Measurements from ENCODE around the gene GTPBP6. TPM values are rescaled to one million over a fixed set of nuclear protein-coding genes. Genes with fewer than 3 reads are reported as not detected.

GTPBP6 gene
- total RNA-seq, 1 donor from 2014 or later, result 30.8 TPM

GRCh38 chrX:345020-345925 is 26.7 kb upstream of the GTPBP6 start:
- Histone ChIP-seq H3K9ac (ENCODE audit: low read depth in 1 of 3, low read length in 3 of 3) (no peak overlapping the region), H3K27ac (ENCODE audit: low read depth, low read length) (no peak overlapping the region)

GRCh38 chrX:344371-344901 is 25.8 kb upstream of the GTPBP6 start:
- Histone ChIP-seq H3K27me3 (ENCODE audit: control insufficient read depth in 3 of 3, insufficient read depth in 3 of 3, low read length in 3 of 3) (no peaks in the 10 kb centered on the region), H3K9me3 (ENCODE audit: control insufficient read depth in 3 of 3, low read length in 3 of 3) (no peaks in the 10 kb centered on the region), H3K36me3 (ENCODE audit: control insufficient read depth in 3 of 3, insufficient read depth in 3 of 3, low read length in 3 of 3) (peaks cover 11 to 26% (median 14%) of the 10 kb centered on the region in 3 donors), H3K9ac (ENCODE audit: low read depth in 1 of 3, low read length in 3 of 3) (no peak overlapping the region), H3K4me1 (ENCODE audit: control insufficient read depth in 3 of 3, insufficient read depth in 3 of 3, low read length in 3 of 3) (peaks cover 0 to 4% (median 3%) of the 10 kb centered on the region in 3 donors), H3K4me3 (ENCODE audit: low read length in 3 of 3) (no peak overlapping the region), H3K27ac (ENCODE audit: low read depth, low read length) (no peak overlapping the region)

More at GRCh38 chrX:345020-345925, 26.7 kb upstream of the GTPBP6 start:
- peaks cover 11 to 26% (median 14%) of the 10 kb centered on the region in 3 donors for H3K36me3 ChIP-seq (ENCODE audit: control insufficient read depth in 3 of 3, insufficient read depth in 3 of 3, low read length in 3 of 3)
- no peaks in the 10 kb centered on the region for H3K27me3 ChIP-seq (ENCODE audit: control insufficient read depth in 3 of 3, insufficient read depth in 3 of 3, low read length in 3 of 3)
- H3K4me1 ChIP-seq (ENCODE audit: control insufficient read depth in 3 of 3, insufficient read depth in 3 of 3, low read length in 3 of 3), result peaks cover 0 to 5% (median 3%) of the 10 kb centered on the region in 3 donors
- H3K9me3 ChIP-seq (ENCODE audit: control insufficient read depth in 3 of 3, low read length in 3 of 3), result no peaks in the 10 kb centered on the region
- H3K4me3 ChIP-seq (ENCODE audit: low read length in 3 of 3), result no peak overlapping the region

- H3K36me3 ChIP-seq (ENCODE audit: control insufficient read depth in 3 of 3, insufficient read depth in 3 of 3, low read length in 3 of 3), result peaks cover 17 to 32% (median 32%) of the 10 kb centered on the region in 3 donors
- H3K9ac ChIP-seq (ENCODE audit: low read depth in 1 of 3, low read length in 3 of 3), result no peak overlapping the region
- no peaks in the 10 kb centered on the region for H3K9me3 ChIP-seq (ENCODE audit: control insufficient read depth in 3 of 3, low read length in 3 of 3)
- H3K4me1 ChIP-seq (ENCODE audit: control insufficient read depth in 3 of 3, insufficient read depth in 3 of 3, low read length in 3 of 3), result no peaks in the 10 kb centered on the region
- H3K27me3 ChIP-seq (ENCODE audit: control insufficient read depth in 3 of 3, insufficient read depth in 3 of 3, low read length in 3 of 3), result no peaks in the 10 kb centered on the region
- H3K27ac ChIP-seq (ENCODE audit: low read depth, low read length), result no peak overlapping the region
- no peak overlapping the region for H3K4me3 ChIP-seq (ENCODE audit: low read length in 3 of 3)
Observed at GRCh38 chrX:341541-342101, 23.0 kb upstream of the GTPBP6 start.

- Histone ChIP-seq H3K9me3 (ENCODE audit: control insufficient read depth in 3 of 3, low read length in 3 of 3) (no peaks in the 10 kb centered on the region), H3K9ac (ENCODE audit: low read depth in 1 of 3, low read length in 3 of 3) (no peak overlapping the region), H3K27me3 (ENCODE audit: control insufficient read depth in 3 of 3, insufficient read depth in 3 of 3, low read length in 3 of 3) (no peaks in the 10 kb centered on the region), H3K4me1 (ENCODE audit: control insufficient read depth in 3 of 3, insufficient read depth in 3 of 3, low read length in 3 of 3) (no peaks in the 10 kb centered on the region), H3K36me3 (ENCODE audit: control insufficient read depth in 3 of 3, insufficient read depth in 3 of 3, low read length in 3 of 3) (peaks cover 23 to 36% (median 36%) of the 10 kb centered on the region in 3 donors), H3K27ac (ENCODE audit: low read depth, low read length) (no peak overlapping the region), H3K4me3 (ENCODE audit: low read length in 3 of 3) (no peak overlapping the region)
Observed at GRCh38 chrX:340641-341423, 22.2 kb upstream of the GTPBP6 start.

- peaks cover 25 to 43% (median 36%) of the 10 kb centered on the region in 3 donors for H3K36me3 ChIP-seq (ENCODE audit: control insufficient read depth in 3 of 3, insufficient read depth in 3 of 3, low read length in 3 of 3)
- no peak overlapping the region for H3K9ac ChIP-seq (ENCODE audit: low read depth in 1 of 3, low read length in 3 of 3)
- no peak overlapping the region for H3K4me3 ChIP-seq (ENCODE audit: low read length in 3 of 3)
- H3K9me3 ChIP-seq (ENCODE audit: control insufficient read depth in 3 of 3, low read length in 3 of 3), result no peaks in the 10 kb centered on the region
- H3K27ac ChIP-seq (ENCODE audit: low read depth, low read length), result no peak overlapping the region
- H3K27me3 ChIP-seq (ENCODE audit: control insufficient read depth in 3 of 3, insufficient read depth in 3 of 3, low read length in 3 of 3), result no peaks in the 10 kb centered on the region
- H3K4me1 ChIP-seq (ENCODE audit: control insufficient read depth in 3 of 3, insufficient read depth in 3 of 3, low read length in 3 of 3), result no peaks in the 10 kb centered on the region
Observed at GRCh38 chrX:340121-340520, 21.5 kb upstream of the GTPBP6 start.

- no peaks in the 10 kb centered on the region for H3K9me3 ChIP-seq (ENCODE audit: control insufficient read depth in 3 of 3, low read length in 3 of 3)
- H3K27me3 ChIP-seq (ENCODE audit: control insufficient read depth in 3 of 3, insufficient read depth in 3 of 3, low read length in 3 of 3), result no peaks in the 10 kb centered on the region
- H3K36me3 ChIP-seq (ENCODE audit: control insufficient read depth in 3 of 3, insufficient read depth in 3 of 3, low read length in 3 of 3), result peaks cover 20 to 41% (median 37%) of the 10 kb centered on the region in 3 donors
Observed at GRCh38 chrX:338836-339400, 20.3 kb upstream of the GTPBP6 start.

GRCh38 chrX:338281-338835 is 19.8 kb upstream of the GTPBP6 start:
- Histone ChIP-seq H3K9me3 (ENCODE audit: control insufficient read depth in 3 of 3, low read length in 3 of 3) (no peaks in the 10 kb centered on the region), H3K27ac (ENCODE audit: low read depth, low read length) (no peak overlapping the region), H3K4me1 (ENCODE audit: control insufficient read depth in 3 of 3, insufficient read depth in 3 of 3, low read length in 3 of 3) (no peaks in the 10 kb centered on the region), H3K27me3 (ENCODE audit: control insufficient read depth in 3 of 3, insufficient read depth in 3 of 3, low read length in 3 of 3) (no peaks in the 10 kb centered on the region), H3K9ac (ENCODE audit: low read depth in 1 of 3, low read length in 3 of 3) (no peak overlapping the region), H3K4me3 (ENCODE audit: low read length in 3 of 3) (no peak overlapping the region), H3K36me3 (ENCODE audit: control insufficient read depth in 3 of 3, insufficient read depth in 3 of 3, low read length in 3 of 3) (peaks cover 24 to 45% (median 43%) of the 10 kb centered on the region in 3 donors)

More at GRCh38 chrX:338836-339400, 20.3 kb upstream of the GTPBP6 start:
- Histone ChIP-seq H3K27ac (ENCODE audit: low read depth, low read length) (no peak overlapping the region), H3K4me3 (ENCODE audit: low read length in 3 of 3) (no peak overlapping the region), H3K9ac (ENCODE audit: low read depth in 1 of 3, low read length in 3 of 3) (no peak overlapping the region), H3K4me1 (ENCODE audit: control insufficient read depth in 3 of 3, insufficient read depth in 3 of 3, low read length in 3 of 3) (no peaks in the 10 kb centered on the region)

- Histone ChIP-seq H3K27ac (ENCODE audit: low read depth, low read length) (no peak overlapping the region), H3K27me3 (ENCODE audit: control insufficient read depth in 3 of 3, insufficient read depth in 3 of 3, low read length in 3 of 3) (no peaks in the 10 kb centered on the region), H3K9me3 (ENCODE audit: control insufficient read depth in 3 of 3, low read length in 3 of 3) (no peaks in the 10 kb centered on the region), H3K36me3 (ENCODE audit: control insufficient read depth in 3 of 3, insufficient read depth in 3 of 3, low read length in 3 of 3) (peaks cover 30 to 50% (median 49%) of the 10 kb centered on the region in 3 donors), H3K9ac (ENCODE audit: low read depth in 1 of 3, low read length in 3 of 3) (no peak overlapping the region), H3K4me1 (ENCODE audit: control insufficient read depth in 3 of 3, insufficient read depth in 3 of 3, low read length in 3 of 3) (no peaks in the 10 kb centered on the region), H3K4me3 (ENCODE audit: low read length in 3 of 3) (no peak overlapping the region)
Observed at GRCh38 chrX:337331-337831, 18.8 kb upstream of the GTPBP6 start.

- Histone ChIP-seq H3K27ac (ENCODE audit: low read depth, low read length) (no peak overlapping the region), H3K9me3 (ENCODE audit: control insufficient read depth in 3 of 3, low read length in 3 of 3) (no peaks in the 10 kb centered on the region), H3K4me1 (ENCODE audit: control insufficient read depth in 3 of 3, insufficient read depth in 3 of 3, low read length in 3 of 3) (peaks cover 2 to 6% (median 4%) of the 10 kb centered on the region in 3 donors), H3K4me3 (ENCODE audit: low read length in 3 of 3) (no peak overlapping the region), H3K36me3 (ENCODE audit: control insufficient read depth in 3 of 3, insufficient read depth in 3 of 3, low read length in 3 of 3) (peaks cover 30 to 45% (median 43%) of the 10 kb centered on the region in 3 donors), H3K27me3 (ENCODE audit: control insufficient read depth in 3 of 3, insufficient read depth in 3 of 3, low read length in 3 of 3) (peaks cover 2 to 6% (median 6%) of the 10 kb centered on the region in 3 donors), H3K9ac (ENCODE audit: low read depth in 1 of 3, low read length in 3 of 3) (no peak overlapping the region)
Observed at GRCh38 chrX:336227-336626, 17.6 kb upstream of the GTPBP6 start.

Measured in skeletal muscle tissue (tissue), 4 donors.